Stimulated activated CD4-positive, alpha-beta T cell treated with anti-CD3 and anti-CD28 coated beads, Interleukin-12 subunit alpha, Interleukin-12 subunit beta, amount 100 ng/mL, for 48 hours (primary cell): ENCODE measurements around the gene WDHD1.
"Not testable (repeated sequence)": the region's sequence is repeated elsewhere in the genome, so short reads cannot be mapped to it uniquely, and the experiment has no call there.

Experiments used
- DNase-seq, 3 donors: peaks; one replicate each; pipeline ENCODE4 v3.0.0-alpha.2; 2020; ENCODE audit warnings: low read depth in 2 of 3, low spot score in 1 of 3

The WDHD1 gene

DNA sequence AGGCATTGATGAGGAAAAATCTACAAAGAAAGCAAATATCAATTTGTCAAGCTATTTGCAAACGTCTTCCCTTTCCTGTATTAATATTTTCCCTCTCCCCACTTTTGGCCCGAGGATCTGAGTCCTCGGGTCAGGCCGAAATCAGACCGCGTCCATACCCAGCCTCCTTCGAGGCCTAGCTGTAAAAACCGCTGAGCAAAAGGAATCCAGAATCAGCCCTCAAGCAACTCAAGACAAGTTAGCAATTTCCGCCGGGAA, 24.2 kb upstream of the WDHD1 start:
- DNase-seq = no peak

GRCh38 chr14:55048900-55049436, 22.1 kb upstream of the WDHD1 start:
- DNase-seq = no peak

DNA sequence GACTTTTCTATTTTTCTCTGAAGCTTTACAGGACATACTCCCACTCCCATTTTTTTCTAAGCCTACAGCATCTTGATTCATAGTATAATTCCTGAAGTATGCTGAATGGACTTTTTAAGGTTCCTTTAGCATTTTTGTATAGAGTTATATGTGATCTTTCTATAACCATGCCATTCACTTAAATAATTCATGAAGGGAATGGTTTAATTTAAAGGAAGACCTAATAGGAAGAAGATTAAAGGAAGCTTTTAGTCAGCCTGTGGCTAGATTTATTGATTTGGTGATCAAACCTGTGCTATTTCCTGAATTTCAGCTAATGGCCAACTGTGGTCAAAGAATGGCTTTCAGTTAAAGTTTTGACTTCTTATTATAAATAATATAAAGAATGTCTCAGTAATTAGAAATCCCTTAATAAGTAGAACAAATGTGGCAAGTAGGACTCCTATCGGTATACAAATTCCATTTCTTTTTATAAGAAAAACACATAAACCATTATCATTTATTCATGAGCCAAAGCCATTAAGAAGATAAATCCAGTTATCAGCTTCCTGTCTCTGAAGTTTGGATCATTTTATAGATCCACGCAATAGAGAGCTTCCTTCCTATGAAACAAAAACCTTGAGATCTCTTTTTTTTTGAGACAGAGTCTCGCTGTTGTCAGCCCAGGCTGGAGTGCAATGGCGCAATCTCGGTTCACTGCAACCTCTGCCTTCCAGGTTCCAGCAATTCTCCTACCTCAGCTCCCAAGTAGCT, 20.6 kb upstream of the WDHD1 start:
- DNase-seq = no peak

GRCh38 chr14:55045087-55045486, 18.2 kb upstream of the WDHD1 start:
- no peak for DNase-seq

DNA sequence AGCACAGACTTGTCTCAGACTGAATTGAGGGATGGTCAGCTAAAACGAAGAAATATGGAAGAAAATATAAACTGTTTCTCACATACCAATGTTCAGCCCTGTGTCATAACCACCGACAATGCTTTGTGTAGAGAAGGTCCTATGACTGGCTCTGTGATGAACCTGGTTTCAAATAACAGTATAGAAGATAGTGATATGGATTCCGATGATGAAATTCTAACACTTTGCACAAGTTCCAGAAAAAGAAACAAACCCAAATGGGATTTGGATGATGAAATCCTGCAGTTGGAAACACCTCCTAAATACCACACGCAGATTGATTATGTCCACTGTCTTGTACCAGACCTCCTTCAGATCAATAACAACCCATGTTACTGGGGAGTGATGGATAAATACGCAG, 16.6 kb upstream of the WDHD1 start:
- no peak for DNase-seq

- no peak for DNase-seq
Observed at GRCh38 chr14:55038708-55039107, 11.8 kb upstream of the WDHD1 start.

- DNase-seq = not testable (repeated sequence)
Observed at GRCh38 chr14:55037995-55038394, 11.1 kb upstream of the WDHD1 start.

DNA sequence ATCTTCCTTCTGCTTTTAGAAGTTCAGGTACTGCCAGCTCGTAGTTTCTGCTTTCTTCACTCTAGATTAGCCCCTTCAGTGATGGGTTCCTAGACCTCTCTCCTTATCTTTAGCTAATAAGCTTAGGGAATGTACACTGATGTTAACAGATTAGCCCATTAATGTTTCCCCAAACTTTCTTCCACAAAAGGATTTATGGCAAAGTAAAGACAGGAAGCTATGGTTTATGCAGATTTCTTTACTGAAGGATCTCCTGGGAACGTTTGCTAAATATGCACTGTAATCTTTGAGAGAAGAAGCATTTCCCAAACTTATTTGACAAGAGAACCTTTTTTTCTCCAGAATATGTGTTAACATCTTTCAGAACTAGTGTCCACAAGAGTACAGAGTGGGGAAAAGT, 4.3 kb upstream of the WDHD1 start:
- DNase-seq = no peak

DNA sequence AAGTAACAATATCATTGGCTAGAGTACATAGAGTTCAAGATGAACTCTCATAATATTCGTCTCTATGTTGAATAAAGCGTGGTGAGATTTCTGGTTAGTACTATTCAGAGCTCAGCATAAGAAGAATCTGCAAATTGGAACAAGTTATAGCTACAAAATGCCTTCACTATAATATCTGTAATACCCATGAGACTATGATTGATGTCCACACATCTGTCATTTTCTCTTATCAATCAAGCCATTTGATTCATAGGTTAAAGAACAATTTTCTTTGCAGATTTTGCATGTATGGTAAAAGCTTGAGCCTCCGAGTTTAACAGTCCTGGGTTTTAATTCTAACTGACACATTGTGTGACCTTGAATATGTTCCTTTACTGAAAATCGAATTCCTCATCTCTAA, 1.6 kb upstream of the WDHD1 start:
- no peak for DNase-seq

DNA sequence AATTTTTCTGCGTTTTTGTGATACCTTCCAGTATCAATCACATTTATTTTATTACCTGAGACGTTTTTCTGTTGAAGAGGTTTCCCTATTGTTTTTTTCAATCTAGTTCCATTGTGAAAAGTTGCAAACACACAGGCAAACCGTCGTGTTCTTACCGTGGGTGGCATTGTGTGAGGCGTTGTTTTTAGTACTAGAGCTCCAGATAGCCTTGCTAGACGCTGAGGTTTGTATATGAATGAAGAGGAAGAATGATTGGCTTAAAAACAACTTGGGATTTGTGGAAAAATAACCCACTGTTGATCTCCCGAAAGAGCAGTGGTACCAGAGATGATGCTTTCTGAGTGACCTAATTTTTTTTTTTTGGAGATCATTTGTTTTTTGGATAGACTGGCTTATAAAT, 1.2 kb upstream of the WDHD1 start:
- DNase-seq = no peak

DNA sequence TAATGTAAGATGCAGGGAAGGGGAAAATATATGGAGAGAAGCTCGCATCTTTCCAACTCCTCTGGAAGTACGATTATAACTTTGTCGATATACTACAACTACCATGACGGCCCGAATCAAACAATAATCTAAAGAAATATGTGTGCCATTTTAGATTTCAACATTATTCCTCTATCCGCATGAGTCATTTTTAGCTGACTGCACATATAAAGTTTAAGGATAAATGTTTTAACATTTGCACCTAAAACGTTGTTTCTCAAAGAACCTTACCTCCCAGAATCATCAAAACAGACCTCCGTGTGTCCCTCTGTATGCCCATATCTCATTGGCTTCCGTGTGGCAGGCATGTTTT, 482 bp downstream of the WDHD1 start:
- DNase-seq = no peak

DNA sequence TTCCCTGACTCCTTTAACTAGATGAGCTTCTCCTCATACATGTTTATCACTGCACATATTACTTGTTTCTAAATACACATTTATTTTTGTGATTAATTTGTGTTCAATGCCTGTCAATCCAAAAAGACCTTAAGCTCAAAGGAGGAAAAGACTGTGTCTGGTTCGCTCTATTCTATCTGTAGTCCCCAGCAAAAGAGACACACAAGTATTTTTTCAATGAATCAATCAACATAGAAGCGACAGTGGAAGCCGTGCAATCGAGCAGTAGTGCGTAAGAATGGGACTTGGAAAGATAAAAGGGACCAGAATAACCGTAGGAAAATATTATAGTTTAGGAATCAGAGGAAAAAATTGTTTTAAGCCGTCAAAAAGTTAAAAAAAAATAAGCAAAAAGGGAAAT, 951 bp downstream of the WDHD1 start:
- DNase-seq = no peak

DNA sequence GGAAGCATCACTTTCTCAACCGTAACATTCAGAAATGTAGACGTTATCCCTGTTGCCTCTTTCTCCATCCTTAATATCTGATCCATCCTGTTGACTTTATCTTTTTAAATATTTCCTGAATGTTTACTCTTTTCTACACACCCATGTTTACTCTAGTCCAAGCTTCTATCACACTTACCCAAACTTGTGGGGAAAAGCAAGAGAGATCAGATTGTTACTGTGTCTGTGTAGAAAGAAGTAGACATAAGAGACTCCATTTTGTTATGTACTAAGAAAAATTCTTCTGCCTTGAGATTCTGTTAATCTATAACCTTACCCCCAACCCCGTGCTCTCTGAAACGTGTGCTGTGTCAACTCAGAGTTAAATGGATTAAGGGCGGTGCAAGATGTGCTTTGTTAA, 2.5 kb downstream of the WDHD1 start:
- DNase-seq = not testable (repeated sequence)

GRCh38 chr14:55019968-55020554, 6.8 kb downstream of the WDHD1 start:
- no peak for DNase-seq

DNA sequence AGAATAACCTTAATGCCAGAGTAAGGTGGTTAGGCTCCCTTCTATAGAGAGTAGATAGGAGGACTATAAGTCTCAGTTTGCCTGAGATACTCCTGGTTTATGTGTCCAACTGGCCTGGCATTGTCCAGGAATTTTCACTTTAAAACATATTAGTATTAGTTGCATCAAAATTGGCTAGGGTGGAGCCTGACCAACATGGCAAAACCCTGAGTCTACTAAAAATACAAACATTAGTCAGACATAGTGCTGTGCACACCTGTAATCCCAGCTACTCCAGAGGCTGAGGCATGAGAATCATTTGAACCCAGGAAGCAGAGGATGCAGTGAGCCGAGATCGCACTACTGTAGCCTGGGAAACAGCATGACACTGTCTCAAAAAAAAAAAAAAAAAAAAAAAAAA, 11.9 kb downstream of the WDHD1 start:
- DNase-seq = no peak

GRCh38 chr14:55005071-55005470, 21.8 kb downstream of the WDHD1 start:
- no peak for DNase-seq

DNA sequence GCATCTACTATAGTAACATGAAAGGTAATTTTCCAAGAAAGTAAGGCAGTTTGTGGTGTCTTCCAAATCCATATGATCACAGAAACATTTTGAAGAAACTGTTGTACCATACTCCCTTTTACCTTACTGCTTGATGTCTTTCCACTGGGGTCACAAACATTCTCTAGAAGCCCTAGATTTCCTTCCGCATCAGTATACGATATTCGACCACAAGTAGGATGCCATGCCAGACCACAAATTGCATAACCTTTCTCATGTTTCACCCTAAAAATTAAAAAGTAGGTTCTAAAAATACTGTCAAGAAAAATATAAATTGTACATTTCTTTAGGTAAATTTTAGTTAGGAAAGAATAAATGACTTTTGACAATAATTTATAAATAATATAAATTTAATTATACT, 26.5 kb downstream of the WDHD1 start:
- no peak for DNase-seq

DNA sequence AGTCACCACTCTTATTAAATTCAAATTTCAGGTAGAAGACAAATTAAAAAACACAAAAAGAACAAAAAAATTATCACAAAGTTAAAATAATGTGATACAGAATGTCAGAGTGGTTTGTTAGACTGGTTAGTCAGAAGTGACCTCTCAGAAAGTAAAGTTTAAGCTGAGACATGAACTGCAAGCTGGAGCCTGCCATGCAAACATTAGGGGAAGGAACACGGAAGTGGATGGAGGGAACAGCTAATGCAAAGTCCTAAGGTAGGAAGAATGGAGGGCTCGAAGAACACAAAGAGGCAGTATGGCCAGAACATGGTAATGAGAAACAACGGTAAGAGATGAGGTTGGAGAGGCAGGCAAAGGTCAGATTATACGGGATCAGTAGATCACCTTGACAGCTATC, 41.7 kb downstream of the WDHD1 start:
- no peak for DNase-seq

DNA sequence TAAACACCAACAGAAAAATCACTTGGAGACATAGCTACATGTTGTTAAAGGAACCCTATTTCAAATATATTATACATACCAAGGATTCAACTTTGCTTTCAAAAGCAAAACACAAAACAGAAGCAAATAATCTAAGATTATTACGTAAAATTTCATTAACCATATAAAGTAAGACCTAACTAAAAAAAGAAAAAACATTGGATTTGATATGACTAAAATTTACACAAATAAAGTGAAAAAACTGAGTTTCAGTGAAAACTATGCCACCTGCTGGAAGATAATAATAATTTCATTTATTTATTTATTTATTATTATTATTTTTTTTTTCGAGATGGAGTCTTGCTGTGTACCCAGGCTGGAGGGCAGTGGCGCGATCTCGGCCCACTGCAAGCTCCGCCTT, 45.2 kb downstream of the WDHD1 start:
- DNase-seq = no peak

- DNase-seq = no peak
Observed at GRCh38 chr14:54979039-54979438, 47.9 kb downstream of the WDHD1 start.

GRCh38 chr14:54976316-54976715, 50.6 kb downstream of the WDHD1 start:
- no peak for DNase-seq

DNA sequence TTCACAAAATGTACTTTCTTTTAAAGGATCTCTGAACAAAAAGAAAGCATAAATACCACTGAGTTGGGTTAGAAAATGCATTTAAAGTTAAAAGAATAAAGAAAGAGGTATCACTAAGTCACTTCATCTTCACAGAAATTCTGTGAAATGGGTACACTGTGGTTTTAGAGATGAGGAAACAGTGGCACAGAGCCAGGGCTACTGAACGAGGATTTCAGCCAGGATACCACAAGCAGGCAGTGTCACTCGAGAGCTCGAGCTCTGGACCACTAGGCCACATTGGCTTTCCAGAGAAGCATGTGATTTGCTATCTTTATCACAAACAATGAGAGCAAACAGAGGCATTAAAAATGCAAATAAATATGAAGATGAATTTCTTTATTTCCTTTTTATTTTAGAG, 51.0 kb downstream of the WDHD1 start:
- no peak for DNase-seq

DNA sequence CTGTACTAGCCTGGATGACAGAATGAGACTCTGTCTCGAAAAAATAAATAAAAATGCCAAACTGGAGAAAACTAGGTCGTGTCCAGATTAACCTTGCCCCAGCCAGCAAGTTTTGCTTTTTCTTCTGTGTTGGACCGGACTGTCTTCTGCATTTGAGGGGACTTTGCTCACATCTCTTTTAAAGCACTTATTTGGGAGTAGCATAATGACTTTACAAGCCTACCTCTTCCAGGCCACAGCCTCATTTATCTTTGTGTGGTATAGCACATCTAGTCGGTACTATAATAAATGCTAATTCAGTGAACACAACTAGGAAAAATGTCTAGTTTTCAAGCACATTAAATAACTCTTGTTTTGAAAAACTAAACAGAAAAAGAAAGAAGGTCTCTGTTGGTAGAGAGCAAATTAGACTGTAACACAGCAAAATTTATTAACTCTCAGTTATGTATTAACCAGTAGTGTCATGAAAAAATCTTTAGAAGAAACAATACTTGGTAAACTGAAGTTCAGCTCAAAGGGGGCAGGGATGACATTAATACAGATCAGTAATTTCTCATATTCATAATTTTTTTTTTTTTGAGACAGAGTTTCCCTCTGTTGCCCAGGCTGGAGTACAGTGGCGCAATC, 52.0 kb downstream of the WDHD1 start:
- DNase-seq = no peak
